SU-DHL-6 (cell line): ENCODE measurements around the gene SERPINC1.

ENCODE experiments used
- CTCF ChIP-seq: fragments of 200-600 bp; sonication (generic); IDR thresholded peaks from one replicate; pipeline ENCODE4 v1.5.1; 2017; ENCODE audit warnings: antibody characterized with exemption, mild to moderate bottlenecking, low read length, moderate library complexity; ENCODE audit not compliant: insufficient read depth, poor library complexity, severe bottlenecking
- EZH2phosphoT487 ChIP-seq: fragments of 200-600 bp; sonication (generic), shearing (Covaris generic); conservative IDR thresholded peaks from 2 replicates; pipeline ENCODE4 v1.6.1; 2018; ENCODE audit warnings: mild to moderate bottlenecking, antibody characterized with exemption, low read length, moderate library complexity, mixed read lengths

- TF ChIP-seq CTCF (no peak), EZH2phosphoT487 (no peak)
These were observed 46.4 kb upstream of the SERPINC1 start for GRCh38 chr1:173963477-173963876.
